K562 (cell line): ENCODE measurements around the gene UBE2J2. TPM values are rescaled to one million over a fixed set of nuclear protein-coding genes. Genes with fewer than 3 reads are reported as not detected.

Experiments
- CEBPZ ChIP-seq: fragments of 150-350 bp; IDR thresholded peaks from 2 replicates; pipeline ENCODE4 v1.6.1; 2014; ENCODE audit warnings: low read depth, mild to moderate bottlenecking, low read length, borderline replicate concordance
- CREB3L1 ChIP-seq: fragments of 450-650 bp; IDR thresholded peaks from 2 replicates; pipeline ENCODE4 v1.6.1; 2014; ENCODE audit warnings: low read depth, mild to moderate bottlenecking, moderate library complexity, borderline replicate concordance
- CTCFL ChIP-seq: IDR thresholded peaks from 2 replicates; pipeline ENCODE4 v1.6.1; 2011; ENCODE audit warnings: borderline replicate concordance, low read depth, mild to moderate bottlenecking, moderate library complexity, low read length; ENCODE audit not compliant: insufficient read depth, poor library complexity, severe bottlenecking
- L3MBTL2 ChIP-seq: fragments of 450-650 bp; IDR thresholded peaks from 2 replicates; pipeline ENCODE4 v1.6.1; 2016; ENCODE audit warnings: mild to moderate bottlenecking, moderate library complexity
- MTA3 ChIP-seq: fragments of 450-650 bp; formaldehyde crosslinking; IDR thresholded peaks from 2 replicates; pipeline ENCODE4 v1.6.1; 2017; ENCODE audit warnings: mild to moderate bottlenecking, borderline replicate concordance
- NCOA6 ChIP-seq: fragments of 450-650 bp; IDR thresholded peaks from 2 replicates; pipeline ENCODE4 v1.6.1; 2017; ENCODE audit warnings: mild to moderate bottlenecking
- NFYB ChIP-seq: IDR thresholded peaks from 2 replicates; pipeline ENCODE4 v1.6.1; 2011; ENCODE audit warnings: mild to moderate bottlenecking, moderate library complexity; ENCODE audit not compliant: insufficient read length; ENCODE audit errors: extremely low read depth
- NR1H2 ChIP-seq: sonication (generic); formaldehyde crosslinking; IDR thresholded peaks from 2 replicates; pipeline ENCODE4 v1.4.0; 2020; ENCODE audit warnings: mild to moderate bottlenecking, missing genetic modification reagents
- PYGO2 ChIP-seq: fragments of 450-650 bp; IDR thresholded peaks from 2 replicates; pipeline ENCODE4 v1.6.1; 2016; ENCODE audit warnings: mild to moderate bottlenecking, missing genetic modification characterization, moderate library complexity, missing compliant biosample characterization
- SMC3 ChIP-seq: conservative IDR thresholded peaks from 2 replicates; pipeline ENCODE4 v1.6.1; 2011; ENCODE audit warnings: low read depth, low read length, improper control_type of control experiment; ENCODE audit not compliant: insufficient read depth
- SREBF1 ChIP-seq: fragments of 150-350 bp; IDR thresholded peaks from 2 replicates; pipeline ENCODE4 v1.6.1; 2014; ENCODE audit warnings: antibody characterized with exemption, low read depth, low read length, borderline replicate concordance
- ZKSCAN1 ChIP-seq: fragments of 150-350 bp; IDR thresholded peaks from 2 replicates; pipeline ENCODE4 v1.6.1; 2016; ENCODE audit warnings: low read depth, low read length
- ZNF586 ChIP-seq: fragments of 450-650 bp; formaldehyde crosslinking; conservative IDR thresholded peaks from 2 replicates; pipeline ENCODE4 v1.4.0; 2020; ENCODE audit warnings: mild to moderate bottlenecking, moderate library complexity
- polyA plus RNA-seq, 8 experiments: library from polyadenylated mRNA; depleted of rRNA in 4 of 8; stranded (reverse) in 5 of 8; unstranded in 3 of 8; fragments of >200 nt; fragmentation: Nextera tagmentation in 2 of 8; fragmentation: Illumina TruSeq in 1 of 8; extraction: Ambion mirVana in 2 of 8; extraction: Trizol in 1 of 8; gene quantifications; 2 replicates each; pipeline versions ENCODE4 v1.2.1 to v1.2.3, GENCODE V29; 2011 to 2014; ENCODE audit warnings: inconsistent platforms in 1 of 8, missing spikeins in 1 of 8
- total RNA-seq, 7 experiments: library from RNA; depleted of rRNA in 6 of 7; stranded (reverse); fragments of >200 nt in 6 of 7; fragmentation: Illumina TruSeq in 2 of 7; extraction: Trizol in 2 of 7; gene quantifications; 2 replicates each; pipeline versions ENCODE4 v1.2.1 to v1.2.3, GENCODE V29; 2011 to 2021; ENCODE audit warnings: low replicate concordance in 1 of 7
- TF ChIP-seq, protein P1 (sequence below): conservative IDR thresholded peaks from 2 replicates; pipeline ENCODE4 v1.6.1; 2011; ENCODE audit warnings: low read depth, mild to moderate bottlenecking, low read length; ENCODE audit not compliant: control insufficient read depth

Gene UBE2J2
- total and polyA plus RNA-seq, 9 of the 15 experiments (the other 6 are each of a cell fraction or from before 2014, with no cell fraction given), result 0.93 to 112 (median 75.5) TPM

- TF ChIP-seq CEBPZ (no peak), SMC3 (peak; percentile 89), NR1H2 (CRISPR knock-in tag) (no peak), ZNF586 (CRISPR knock-in tag) (no peak), NFYB (no peak), MTA3 (peak; percentile 50; the same call in 1 of the 2 replicates), L3MBTL2 (no peak), CREB3L1 (no peak), CTCFL (peak; percentile 38), NCOA6 (no peak), SREBF1 (no peak), PYGO2 (tag) (no peak), ZKSCAN1 (no peak)
- TF ChIP-seq, protein P1, sequence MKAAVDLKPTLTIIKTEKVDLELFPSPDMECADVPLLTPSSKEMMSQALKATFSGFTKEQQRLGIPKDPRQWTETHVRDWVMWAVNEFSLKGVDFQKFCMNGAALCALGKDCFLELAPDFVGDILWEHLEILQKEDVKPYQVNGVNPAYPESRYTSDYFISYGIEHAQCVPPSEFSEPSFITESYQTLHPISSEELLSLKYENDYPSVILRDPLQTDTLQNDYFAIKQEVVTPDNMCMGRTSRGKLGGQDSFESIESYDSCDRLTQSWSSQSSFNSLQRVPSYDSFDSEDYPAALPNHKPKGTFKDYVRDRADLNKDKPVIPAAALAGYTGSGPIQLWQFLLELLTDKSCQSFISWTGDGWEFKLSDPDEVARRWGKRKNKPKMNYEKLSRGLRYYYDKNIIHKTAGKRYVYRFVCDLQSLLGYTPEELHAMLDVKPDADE, result 0 out of 2 replicates have a peak, but pooled peaks have one; percentile 31
Measured at GRCh38 chr1:1291548-1292441, 18.1 kb upstream of the UBE2J2 start (continued).
